HG02884 (cell line): ENCODE results near the gene GAB4.

Source experiments
- ATAC-seq: cut with Tn5 transposase; IDR thresholded peaks from one replicate; pipeline ENCODE4 v1.9.1; 2021; ENCODE audit warnings: mild to moderate bottlenecking, moderate library complexity; ENCODE audit not compliant: unreplicated experiment

The GAB4 gene

DNA sequence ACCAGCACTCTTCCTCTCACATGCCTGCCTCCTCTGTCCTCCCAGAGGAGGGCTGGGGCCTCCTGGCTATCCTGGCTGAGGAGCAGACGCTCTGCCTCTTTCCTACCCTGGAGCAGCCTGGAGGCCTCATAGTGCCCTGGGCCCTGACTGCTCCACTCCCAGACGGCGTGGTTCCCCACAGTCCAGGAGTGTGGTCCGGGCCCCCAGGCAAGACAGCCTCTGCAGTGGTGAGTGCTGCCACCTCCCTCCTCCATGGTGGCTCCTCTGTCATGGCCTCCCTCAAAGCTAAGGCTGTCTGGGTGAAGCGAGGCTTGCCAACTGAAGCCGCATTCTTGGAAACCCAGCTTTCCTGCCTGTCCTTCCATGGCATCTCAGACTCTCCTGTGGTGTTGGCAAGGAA lies 19.8 kb downstream of the GAB4 start:
- no peak for ATAC-seq

DNA sequence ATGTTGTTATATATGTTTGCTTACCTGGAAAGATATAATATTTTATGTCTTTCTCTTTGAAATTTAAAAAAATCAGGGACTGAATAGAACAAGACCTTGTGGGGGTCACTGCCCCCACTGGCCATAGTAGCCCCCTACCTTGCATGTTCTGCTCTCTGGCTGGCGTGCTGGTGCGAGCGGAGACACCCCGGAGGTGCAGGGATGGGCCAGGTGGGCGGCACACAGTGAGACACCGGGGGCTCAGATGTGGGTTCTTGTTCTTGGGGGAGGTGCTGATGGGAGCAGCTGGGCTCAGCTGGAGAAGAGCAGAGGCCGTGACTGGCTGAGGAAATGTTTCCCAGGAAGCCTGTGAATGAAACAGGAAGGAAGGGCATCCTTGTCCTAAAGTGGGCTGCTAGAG lies 20.2 kb downstream of the GAB4 start:
- ATAC-seq: no peak

DNA sequence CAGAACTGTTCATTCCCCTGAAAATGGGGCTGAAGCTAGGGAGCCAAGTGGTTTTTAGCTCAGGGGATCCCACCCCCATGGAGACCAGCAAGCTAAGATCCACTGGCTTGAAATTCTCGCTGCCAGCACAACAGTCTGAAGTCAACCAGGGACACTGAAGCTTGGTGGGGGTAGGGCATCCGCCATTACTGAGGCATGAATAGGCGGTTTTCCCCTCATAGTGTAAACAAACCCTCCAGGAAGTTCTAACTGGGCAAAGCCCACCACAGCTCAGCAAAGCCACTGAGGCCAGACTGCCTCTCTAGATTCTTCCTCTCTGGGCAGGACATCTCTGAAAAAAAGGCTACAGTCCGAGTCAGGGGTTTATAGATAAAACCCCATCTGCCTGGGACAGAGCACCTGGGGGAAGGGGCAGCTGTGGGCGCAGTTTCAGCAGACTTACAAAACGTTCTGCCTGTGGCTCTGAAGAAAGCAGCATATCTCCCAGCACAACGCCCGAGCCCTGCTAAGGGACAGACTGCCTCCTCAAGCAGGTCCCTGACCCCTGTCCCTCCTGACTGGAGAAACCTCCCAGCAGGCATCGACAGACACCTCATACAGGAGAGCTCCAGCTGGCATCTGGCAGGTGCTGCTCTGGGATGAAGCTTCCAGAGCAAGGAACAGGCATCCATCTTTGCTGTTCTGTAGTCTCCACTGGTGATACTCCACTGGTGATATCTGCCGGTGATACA lies 32.7 kb downstream of the GAB4 start:
- no peak for ATAC-seq

DNA sequence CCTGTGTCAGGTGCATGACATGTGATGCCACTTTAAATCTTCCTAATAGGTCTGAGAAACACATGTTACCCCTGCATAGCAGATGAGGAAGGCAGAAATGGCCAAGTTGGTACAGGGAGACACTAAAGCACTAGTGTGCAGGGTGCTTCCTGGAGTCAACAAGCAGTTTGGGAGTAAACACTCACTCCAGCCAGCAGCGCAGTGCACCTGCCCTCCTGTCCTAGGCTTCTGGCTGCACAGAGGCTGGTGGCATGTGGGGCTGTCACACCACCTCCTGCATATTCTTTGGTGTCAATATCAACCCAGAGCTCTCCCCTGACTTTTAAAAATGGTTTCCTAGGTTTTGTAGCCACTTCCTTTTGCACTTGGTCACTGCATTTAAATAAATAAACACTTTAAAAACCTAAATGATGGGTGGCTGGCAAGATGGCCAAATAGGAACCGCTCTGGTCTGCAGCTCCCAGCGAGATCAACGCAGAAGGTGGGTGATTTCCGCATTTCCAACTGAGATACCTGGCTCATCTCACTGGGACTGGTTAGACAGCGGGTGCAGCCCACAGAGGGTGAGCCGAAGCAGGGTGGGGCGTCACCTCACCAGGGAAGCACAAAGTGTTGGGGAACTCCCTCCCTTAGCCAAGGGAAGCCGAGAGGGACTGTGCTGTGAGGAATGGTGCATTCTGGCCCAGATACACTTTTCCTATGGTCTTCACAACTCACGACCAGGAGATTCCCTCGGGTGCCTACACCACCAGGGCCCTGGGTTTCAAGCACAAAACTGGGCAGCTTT lies 33.5 kb downstream of the GAB4 start:
- no peak for ATAC-seq

DNA sequence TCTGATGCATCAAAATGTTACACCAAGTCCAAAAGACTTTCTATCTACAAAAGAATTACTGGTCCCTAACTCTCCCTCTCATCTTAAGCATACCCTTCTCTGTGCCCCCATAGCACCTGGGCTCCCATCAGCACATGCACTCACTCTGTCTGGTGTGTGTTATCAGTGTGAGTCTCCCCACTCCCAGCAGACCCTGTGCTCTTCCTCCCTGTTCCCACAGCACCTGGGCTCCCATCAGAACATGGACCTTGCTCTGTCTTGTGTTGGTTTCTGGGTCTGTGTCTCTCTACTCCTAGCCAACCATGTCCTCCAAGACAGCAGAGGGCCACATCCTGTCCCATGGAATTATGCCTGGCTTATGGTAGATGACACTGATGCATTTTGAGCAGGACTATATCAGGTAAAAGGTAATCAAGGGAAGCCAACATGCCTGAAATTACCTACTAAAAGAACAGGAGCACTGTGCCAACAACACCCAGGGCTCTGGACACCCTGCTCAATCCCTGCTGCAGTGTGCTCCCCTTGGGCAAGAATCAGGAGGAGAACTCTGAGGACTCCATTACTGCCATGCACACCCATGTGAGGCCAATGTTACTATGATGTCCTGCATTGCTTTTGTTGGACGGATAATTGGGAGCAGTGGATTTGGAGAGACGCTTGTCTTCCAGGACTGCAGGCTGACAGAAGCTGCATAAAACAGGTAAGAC lies 34.3 kb downstream of the GAB4 start:
- no peak for ATAC-seq

DNA sequence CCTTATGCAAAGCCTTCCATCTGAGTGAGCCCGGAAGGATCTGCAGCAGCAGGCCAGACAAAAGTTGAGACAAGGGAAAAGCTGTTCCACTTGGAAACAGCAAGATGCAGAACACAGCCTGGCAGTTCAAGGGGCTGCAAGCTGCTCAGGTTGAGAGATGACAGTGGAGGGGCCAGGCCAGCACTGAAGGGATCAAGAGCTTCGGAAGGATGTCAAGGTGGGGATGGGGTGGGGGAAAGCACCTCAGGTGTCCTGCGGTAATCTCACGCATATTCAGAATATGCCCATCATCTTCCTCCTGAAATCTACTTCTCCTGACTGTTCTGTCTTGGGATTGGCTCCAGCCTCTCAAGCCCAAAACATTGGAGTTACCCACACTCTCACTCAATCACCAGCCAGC lies 35.7 kb downstream of the GAB4 start:
- no peak for ATAC-seq

DNA sequence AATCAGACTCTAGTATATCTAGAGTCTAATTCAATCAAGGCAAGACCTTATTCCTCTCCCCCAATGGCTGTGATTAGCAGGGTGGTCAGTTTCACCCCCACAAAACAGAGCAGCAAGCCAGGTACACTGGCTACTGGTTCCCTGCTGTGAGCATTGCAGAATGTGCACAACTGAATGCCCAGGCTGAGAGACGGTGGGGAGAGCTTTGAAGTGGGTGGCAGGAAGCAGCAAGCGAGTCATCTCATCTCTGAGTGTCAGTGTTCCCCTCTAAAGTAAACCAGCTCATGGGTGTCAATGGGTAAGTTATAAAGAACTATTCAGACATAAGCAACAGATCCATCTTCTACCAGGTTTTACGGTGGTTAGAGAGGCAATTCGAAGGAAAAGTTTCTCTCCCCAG lies 37.6 kb downstream of the GAB4 start:
- ATAC-seq: no peak

DNA sequence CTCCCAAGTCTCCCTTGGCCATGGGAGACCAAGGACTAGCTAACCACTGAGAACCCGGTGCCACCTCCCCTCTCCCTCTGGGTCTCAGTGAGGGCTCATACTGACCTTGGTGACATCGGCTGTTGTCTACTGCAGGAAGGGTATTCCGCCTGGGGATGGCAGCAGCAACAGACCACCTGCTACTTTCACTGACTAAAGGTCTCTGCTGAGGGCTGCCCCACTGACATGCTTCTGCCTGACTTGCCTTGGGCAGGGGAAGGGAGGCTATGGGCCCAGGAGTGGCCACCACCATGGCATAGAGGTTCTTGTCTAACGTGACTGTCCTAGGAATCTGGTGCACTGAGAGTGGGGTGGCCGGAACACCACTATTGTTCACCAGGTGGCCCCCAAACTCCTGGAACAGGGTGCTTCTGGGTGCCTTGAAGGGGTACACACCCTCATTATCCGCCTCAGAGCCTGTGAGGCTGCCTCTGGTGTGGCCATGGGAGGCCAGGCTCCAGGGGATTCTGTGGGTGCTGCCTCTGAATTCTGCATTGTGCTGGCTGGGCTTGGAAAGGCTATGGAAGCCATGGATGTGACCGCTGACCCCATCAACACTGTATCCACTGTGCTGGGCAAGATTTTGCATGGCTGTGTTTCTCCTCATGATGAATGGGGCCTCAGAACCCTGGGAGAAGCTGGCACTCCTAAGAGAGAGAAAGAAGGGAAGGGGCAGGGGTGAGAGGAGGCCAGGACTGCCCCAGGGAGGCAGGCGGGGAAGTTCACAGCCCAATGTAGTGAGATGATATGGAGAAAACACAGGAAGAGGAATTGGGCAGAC lies 38.3 kb downstream of the GAB4 start:
- no peak for ATAC-seq

DNA sequence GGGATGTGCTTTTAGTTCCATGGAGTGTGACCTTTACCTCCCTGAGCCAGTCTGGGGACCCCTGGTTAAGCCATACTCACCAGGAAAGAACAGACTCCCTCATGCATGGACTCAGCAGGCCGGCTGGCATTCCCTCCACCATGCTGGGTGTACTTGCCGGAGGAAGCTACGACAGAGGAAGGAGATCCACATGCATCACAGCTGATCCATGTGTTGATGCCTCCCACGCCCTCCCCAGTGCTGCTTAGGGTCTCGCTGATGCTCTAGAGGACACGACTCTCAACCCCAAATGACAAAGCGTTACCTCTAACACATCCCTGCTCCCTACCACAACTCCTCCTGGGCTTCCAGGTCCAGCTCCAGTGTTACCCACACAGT lies 39.8 kb downstream of the GAB4 start:
- ATAC-seq: no peak

DNA sequence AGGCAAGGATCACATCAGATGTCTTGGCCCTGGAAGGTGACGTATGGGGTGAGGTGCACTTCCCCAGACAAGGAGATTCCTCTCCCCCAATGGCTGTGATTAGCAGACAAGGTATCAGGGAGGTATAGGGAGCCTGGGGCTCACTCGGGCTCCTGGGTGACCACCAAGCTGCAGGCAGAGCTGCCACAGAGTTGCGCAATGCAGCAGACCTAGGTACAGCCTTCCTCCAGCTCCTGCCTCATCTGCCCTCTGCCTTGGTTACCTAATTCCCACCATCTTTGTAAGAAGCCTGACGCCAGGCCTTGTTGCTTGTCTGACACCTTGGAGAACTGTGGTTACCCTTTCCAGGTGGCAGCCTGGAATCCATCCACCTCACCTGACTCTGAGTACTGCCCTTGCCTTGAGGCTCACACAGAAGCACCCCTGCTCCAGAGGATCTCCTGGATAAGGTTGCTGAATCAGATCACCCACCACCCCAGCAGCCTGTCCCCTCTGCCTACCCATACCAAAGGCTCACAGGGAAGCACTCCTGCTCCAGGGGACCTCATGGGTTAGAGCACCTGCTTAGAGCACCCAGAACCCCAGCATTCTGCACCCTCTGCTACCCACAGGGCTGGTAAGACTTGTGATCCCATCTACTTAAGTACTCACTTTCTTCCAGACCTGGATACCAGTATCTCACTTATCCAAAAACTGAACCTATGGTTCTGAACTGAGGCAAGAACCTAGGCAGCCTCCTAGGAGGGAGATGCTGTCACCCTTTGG lies 40.4 kb downstream of the GAB4 start:
- ATAC-seq: no peak

DNA sequence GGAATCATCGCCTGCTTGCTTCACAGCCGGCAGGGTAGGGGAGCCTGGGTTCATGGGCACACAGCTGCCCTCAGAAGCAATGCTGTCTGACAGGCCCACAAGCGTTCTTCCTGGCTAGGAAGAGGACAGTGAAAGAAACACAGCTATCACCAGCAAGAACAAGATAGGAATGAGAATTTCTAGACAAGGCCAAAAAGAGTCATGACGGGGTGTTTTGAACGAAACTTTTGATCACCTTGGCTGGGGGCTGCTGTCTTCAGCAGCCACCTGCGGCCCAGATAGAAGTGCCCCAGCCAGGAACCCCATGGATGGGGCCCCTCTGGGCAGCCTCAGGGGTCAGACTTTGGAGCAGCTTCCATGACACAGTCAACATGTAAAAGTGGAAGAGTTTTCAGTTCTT lies 41.8 kb downstream of the GAB4 start:
- ATAC-seq: no peak

DNA sequence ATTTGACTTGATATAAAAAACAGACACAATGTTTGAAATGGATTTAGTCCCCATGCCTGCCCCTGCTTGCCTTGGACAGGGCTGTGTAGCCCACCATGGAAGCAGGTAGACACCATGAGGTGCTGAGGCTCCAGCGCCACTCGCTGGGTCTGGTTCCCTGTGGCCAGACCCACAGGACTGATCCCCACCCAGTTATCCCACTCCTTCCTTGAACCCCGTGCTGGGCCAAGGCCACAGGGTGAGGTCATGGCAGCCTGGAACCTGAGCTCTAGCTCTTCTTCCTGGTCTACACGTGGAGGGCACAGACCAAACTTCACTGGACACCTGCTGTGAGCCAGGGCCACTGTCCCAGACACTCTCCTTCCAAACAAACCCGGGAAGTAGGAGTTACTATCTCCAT lies 42.5 kb downstream of the GAB4 start:
- no peak for ATAC-seq

DNA sequence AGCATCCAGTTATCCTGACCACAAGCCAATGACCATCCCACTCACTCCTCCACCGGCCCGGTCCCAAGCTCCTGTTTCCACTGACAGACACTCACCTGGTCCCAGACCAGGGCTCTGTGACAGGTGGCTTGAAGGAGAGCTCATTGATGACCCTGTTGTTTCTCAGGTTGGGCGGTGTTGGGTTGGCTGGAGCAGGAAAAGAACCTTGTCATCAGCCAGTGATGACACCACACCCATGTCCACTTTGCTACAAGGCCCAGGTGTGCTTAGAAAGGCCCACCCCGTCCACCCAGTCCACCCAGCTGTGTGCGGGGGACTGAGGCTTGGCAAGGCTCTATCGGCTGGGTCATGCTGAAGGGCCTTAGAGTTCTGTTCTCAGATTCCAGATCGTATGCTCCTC lies 42.9 kb downstream of the GAB4 start:
- no peak for ATAC-seq

DNA sequence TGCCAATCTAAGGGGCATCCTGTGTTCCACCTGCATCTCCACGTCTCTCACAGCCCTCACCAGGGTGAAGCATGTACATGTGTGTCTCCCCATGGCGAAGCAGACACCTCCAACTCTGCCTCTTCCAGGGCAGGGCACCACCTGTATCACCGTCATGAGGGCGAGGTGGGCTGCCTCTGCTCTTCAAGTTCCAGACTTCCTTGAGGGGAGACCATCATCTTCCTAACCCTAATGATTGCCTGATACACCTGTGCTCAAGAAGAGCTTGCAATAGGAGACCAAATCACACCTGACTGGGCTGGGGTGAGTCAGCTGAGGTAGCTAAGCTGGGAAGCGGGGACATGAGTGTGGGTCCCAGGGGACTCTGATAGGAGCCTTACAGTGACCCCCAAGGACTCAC lies 43.7 kb downstream of the GAB4 start:
- ATAC-seq: no peak

DNA sequence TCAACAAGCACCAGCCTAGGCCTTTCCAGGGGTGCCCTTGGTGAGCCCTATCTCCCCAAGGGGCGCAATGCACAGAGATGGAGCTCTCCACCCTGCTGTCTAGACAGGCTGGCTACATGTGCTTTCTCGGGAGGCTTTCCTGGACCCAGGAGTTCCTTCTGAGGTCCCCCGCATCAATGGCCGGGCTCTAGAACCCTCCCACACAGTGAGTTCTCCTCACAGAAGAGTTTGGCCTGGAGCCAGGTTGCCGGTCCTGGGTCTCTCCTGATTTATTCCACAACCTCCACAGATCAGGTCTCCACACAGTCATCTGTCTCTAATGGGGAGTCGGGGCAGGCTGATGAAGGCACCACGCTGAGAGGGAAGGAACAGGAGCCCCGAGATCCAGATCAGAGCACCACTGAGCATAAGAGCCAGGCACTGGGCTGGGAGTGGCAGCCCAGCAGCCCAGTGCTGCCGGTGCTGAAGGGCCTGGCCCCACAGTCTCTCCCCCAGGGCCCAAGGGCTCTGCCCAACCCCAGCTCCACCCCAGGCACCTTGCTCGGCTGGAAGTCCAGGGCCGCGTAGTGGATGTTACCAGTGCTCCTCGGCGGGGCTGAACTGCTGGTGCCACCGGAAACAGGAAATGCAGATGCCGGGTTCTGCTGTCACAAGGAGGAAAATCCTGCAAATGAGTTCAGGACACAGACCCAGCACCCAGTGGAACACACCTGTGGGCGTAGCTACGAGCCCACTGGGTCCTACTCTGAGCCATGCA lies 44.7 kb downstream of the GAB4 start:
- ATAC-seq: no peak

DNA sequence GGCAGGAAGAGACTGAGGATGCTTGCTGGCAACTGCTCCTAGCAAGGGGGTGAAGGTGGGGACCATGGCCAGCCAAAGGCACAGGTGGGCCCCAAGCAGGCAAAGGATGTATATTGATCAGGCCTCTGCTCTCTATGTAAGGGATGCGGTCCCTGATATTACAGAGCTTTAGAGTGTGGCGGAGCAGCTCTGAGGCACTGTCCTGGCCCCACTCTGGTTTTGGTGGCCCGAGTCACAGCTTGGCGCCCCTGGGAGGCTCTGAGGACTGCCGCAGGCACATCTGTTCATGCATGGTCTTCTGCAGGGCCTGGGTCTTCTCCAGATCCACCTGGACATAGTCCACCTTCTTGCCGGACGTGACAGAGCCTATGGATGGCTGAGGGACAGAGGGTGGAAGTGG lies 45.5 kb downstream of the GAB4 start:
- no peak for ATAC-seq

DNA sequence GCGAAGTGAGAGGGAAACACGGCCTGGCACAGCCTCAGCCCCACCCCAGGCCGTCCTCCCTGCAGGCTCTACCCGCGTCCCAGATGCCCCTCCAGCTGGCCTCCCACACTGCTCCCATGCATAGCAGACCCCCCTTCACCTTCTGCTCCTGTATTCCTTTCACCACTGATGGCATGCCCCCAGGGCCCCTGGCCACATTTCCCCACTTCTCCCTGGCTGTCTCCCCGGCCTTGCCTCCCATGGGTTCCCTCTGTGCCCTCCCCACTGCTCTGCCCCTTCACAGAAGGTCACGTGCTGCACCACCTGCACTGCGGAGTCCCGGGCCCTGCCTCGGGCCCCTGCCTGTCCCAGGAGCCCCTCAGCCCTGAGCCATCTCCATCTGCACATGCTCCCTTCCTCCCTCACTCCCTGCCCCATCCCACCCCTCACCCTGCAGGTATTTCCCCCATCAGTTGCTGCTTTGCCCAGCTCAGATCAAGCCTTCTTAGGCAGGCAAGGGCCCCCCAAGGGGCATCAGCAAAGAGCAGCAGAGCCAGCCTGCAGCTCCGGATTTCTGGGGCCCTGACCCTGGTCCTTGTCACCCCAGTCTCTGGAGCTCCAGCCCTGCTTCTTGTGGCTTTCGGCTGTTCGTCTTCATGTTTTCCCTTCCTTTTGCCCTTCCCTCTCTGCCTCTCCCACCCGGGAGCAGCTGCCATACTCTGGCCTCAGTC lies 46.4 kb downstream of the GAB4 start:
- ATAC-seq: no peak

DNA sequence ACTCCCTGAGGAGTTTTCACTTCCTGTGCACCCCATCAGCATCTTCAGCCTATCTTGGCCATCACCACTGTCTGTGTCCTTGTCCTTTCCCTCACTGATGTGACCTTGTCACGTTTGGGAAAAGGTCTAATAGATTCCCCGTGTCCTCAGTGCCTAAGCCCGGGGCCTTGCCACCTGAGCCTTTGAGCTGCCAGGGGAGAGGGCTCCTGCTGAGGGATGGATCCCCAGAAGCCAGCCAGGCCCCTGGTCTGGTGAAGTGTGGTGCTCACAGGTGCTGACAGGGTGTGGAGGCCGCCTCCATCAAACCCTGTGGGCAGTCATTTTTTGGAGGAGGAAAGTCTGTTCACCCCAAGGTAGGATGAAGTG lies 47.2 kb downstream of the GAB4 start:
- ATAC-seq: no peak

DNA sequence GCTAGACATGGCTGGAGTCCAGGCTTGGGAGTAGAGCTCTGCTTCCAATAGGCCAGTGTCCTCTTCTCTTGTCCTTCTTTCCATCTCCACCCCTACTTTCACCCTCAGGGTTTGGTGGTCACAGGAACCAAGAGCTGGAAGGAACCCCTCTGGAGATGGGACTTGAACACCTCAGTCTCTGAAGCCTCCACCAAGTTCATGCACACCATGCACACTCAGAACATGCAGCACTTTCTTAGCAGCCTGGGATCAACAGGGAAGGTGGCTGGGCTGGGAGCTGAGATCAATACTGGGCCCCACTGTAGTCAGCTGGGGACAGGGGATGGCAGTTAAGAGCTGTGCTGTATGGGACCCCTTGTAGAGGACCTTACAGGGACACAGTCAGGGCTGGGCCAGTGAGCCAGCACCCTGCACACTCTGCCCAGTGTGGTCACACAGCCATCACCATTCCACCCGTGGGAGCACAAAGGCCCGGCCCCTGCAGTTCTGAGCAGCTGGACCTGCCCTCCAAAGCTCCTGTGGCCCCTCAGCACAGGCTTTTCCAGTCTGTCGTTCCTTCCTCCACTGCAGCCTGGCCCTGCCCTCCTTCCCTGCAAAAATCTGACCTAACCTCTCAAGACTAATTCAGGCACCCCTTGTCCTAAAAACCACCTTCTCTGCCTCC lies 47.7 kb downstream of the GAB4 start:
- no peak for ATAC-seq
